H9 (cell line): Measurements from ENCODE around the gene BCL11B. TPM values are rescaled to one million over a fixed set of nuclear protein-coding genes. Genes with fewer than 3 reads are reported as not detected.

Source experiments
- DNase-seq: peaks from one replicate; pipeline ENCODE4 v3.0.0-alpha.2; 2017
- H2AFZ ChIP-seq: one replicate; pipeline ENCODE4 v1.6.1; 2013; ENCODE audit warnings: mild to moderate bottlenecking, low read length, control low read depth, moderate library complexity
- H2AK5ac ChIP-seq: 2 replicates; pipeline ENCODE4 v1.6.1; 2013; ENCODE audit warnings: low read length, control low read depth, mixed read lengths; ENCODE audit not compliant: insufficient read length
- H2BK120ac ChIP-seq: one replicate; pipeline ENCODE4 v1.6.1; 2013; ENCODE audit warnings: low read depth, mild to moderate bottlenecking, low read length, control low read depth, inconsistent platforms; ENCODE audit not compliant: poor library complexity, severe bottlenecking
- H2BK12ac ChIP-seq: 2 replicates; pipeline ENCODE4 v1.6.1; 2013; ENCODE audit warnings: low read length, control low read depth, mixed read lengths, low read depth; ENCODE audit not compliant: insufficient read length
- H2BK15ac ChIP-seq: 2 replicates; pipeline ENCODE4 v1.6.1; 2013; ENCODE audit warnings: low read depth, low read length, control low read depth
- H2BK20ac ChIP-seq: one replicate; pipeline ENCODE4 v1.6.1; 2013; ENCODE audit warnings: low read depth, mild to moderate bottlenecking, low read length, control low read depth, inconsistent platforms; ENCODE audit not compliant: poor library complexity, severe bottlenecking
- H2BK5ac ChIP-seq: 2 replicates; pipeline ENCODE4 v1.6.1; 2013; ENCODE audit warnings: low read length, control low read depth, mixed read lengths; ENCODE audit not compliant: insufficient read length
- H3K14ac ChIP-seq: 2 replicates; pipeline ENCODE4 v1.6.1; 2013; ENCODE audit warnings: low read length, control low read depth; ENCODE audit not compliant: insufficient read depth
- H3K18ac ChIP-seq: 2 replicates; pipeline ENCODE4 v1.6.1; 2013; ENCODE audit warnings: low read depth, mild to moderate bottlenecking, mixed read lengths, low read length, control low read depth; ENCODE audit not compliant: insufficient read length
- H3K23ac ChIP-seq: 2 replicates; pipeline ENCODE4 v1.6.1; 2013; ENCODE audit warnings: low read length, control low read depth, mixed read lengths, low read depth; ENCODE audit not compliant: insufficient read length
- H3K23me2 ChIP-seq: 2 replicates; pipeline ENCODE4 v1.6.1; 2013; ENCODE audit warnings: low read depth, mild to moderate bottlenecking, mixed read lengths, low read length, control low read depth; ENCODE audit not compliant: insufficient read length, poor library complexity, severe bottlenecking
- H3K27ac ChIP-seq: 2 replicates; pipeline ENCODE4 v1.5.1; 2013; ENCODE audit warnings: low read length, control low read depth, mixed read lengths, low read depth; ENCODE audit not compliant: insufficient read length
- H3K27me3 ChIP-seq: 2 replicates; pipeline ENCODE4 v1.6.1; 2013; ENCODE audit warnings: low read length, control low read depth, inconsistent platforms; ENCODE audit not compliant: insufficient read depth
- H3K4ac ChIP-seq: 2 replicates; pipeline ENCODE4 v1.6.1; 2013; ENCODE audit warnings: low read depth, mild to moderate bottlenecking, control low read depth, inconsistent platforms, low read length, moderate library complexity
- H3K4me1 ChIP-seq: 2 replicates; pipeline ENCODE4 v1.6.1; 2013; ENCODE audit warnings: low read length, control low read depth, inconsistent platforms; ENCODE audit not compliant: insufficient read depth
- H3K4me2 ChIP-seq: 2 replicates; pipeline ENCODE4 v1.6.1; 2013; ENCODE audit warnings: low read length, control low read depth, mixed read lengths; ENCODE audit not compliant: insufficient read length, insufficient read depth
- H3K56ac ChIP-seq: 2 replicates; pipeline ENCODE4 v1.6.1; 2013; ENCODE audit warnings: low read depth, mild to moderate bottlenecking, mixed read lengths, low read length, control low read depth; ENCODE audit not compliant: insufficient read length
- H3K79me1 ChIP-seq: 2 replicates; pipeline ENCODE4 v1.6.1; 2013; ENCODE audit warnings: low read depth, mild to moderate bottlenecking, moderate library complexity, low read length, control low read depth, inconsistent platforms; ENCODE audit not compliant: insufficient read depth, poor library complexity, severe bottlenecking
- H3K79me2 ChIP-seq: 2 replicates; pipeline ENCODE4 v1.6.1; 2013; ENCODE audit warnings: low read length, control low read depth, inconsistent platforms; ENCODE audit not compliant: insufficient read depth
- H3K9ac ChIP-seq: 2 replicates; pipeline ENCODE4 v1.6.1; 2013; ENCODE audit warnings: low read length, control low read depth, mixed read lengths; ENCODE audit not compliant: insufficient read length; ENCODE audit errors: extremely low read depth
- H3K9me3 ChIP-seq: one replicate; pipeline ENCODE4 v1.6.1; 2013; ENCODE audit warnings: low read depth, low read length, inconsistent platforms; ENCODE audit not compliant: control insufficient read depth
- H3T11ph ChIP-seq: one replicate; pipeline ENCODE4 v1.6.1; 2013; ENCODE audit warnings: mild to moderate bottlenecking, low read length, control low read depth, inconsistent platforms
- H4K20me1 ChIP-seq: one replicate; pipeline ENCODE4 v1.6.1; 2013; ENCODE audit not compliant: control insufficient read depth, insufficient read length, insufficient read depth
- H4K5ac ChIP-seq: 2 replicates; pipeline ENCODE4 v1.6.1; 2013; ENCODE audit warnings: low read depth, mild to moderate bottlenecking, mixed read lengths, low read length, control low read depth; ENCODE audit not compliant: insufficient read length
- H4K8ac ChIP-seq: replicated peaks from 2 replicates; pipeline ENCODE4 v1.6.1; 2013; ENCODE audit warnings: low read length, control low read depth, mixed read lengths, low read depth; ENCODE audit not compliant: insufficient read length
- H4K91ac ChIP-seq: 2 replicates; pipeline ENCODE4 v1.6.1; 2013; ENCODE audit warnings: low read depth, mild to moderate bottlenecking, moderate library complexity, mixed read lengths, low read length, control low read depth; ENCODE audit not compliant: insufficient read length
- H3K27ac Mint-ChIP-seq, 3 experiments: 2 replicates in 2 of 3; 3 replicates in 1 of 3; pipeline ENCODE4 v1.8.0; 2020 to 2021; ENCODE audit warnings: mixed read lengths in 3 of 3, mild to moderate bottlenecking in 1 of 3, moderate library complexity in 1 of 3
- H3K27me3 Mint-ChIP-seq: 2 replicates; pipeline ENCODE4 v1.8.0; 2021; ENCODE audit warnings: low read depth, mild to moderate bottlenecking, moderate library complexity, mixed read lengths
- H3K36me3 Mint-ChIP-seq, 3 experiments: 2 replicates in 2 of 3; 3 replicates in 1 of 3; pipeline ENCODE4 v1.8.0; 2020 to 2021; ENCODE audit warnings: low read depth in 3 of 3, mixed read lengths in 3 of 3; ENCODE audit not compliant: insufficient read depth in 1 of 3
- H3K4me1 Mint-ChIP-seq, 2 experiments: 2 replicates each; pipeline ENCODE4 v1.8.0; 2020; ENCODE audit warnings: mixed read lengths in 2 of 2
- H3K4me3 Mint-ChIP-seq, 2 experiments: 2 replicates in 1 of 2; 3 replicates in 1 of 2; pipeline ENCODE4 v1.8.0; 2020 to 2021; ENCODE audit warnings: mild to moderate bottlenecking in 2 of 2, mixed read lengths in 2 of 2, moderate library complexity in 1 of 2
- H3K9me3 Mint-ChIP-seq, 2 experiments: 2 replicates in 1 of 2; 3 replicates in 1 of 2; pipeline ENCODE4 v1.8.0; 2020; ENCODE audit warnings: mild to moderate bottlenecking in 2 of 2, mixed read lengths in 2 of 2, moderate library complexity in 1 of 2
- WGBS: extraction: QIAGEN DNeasy Blood & Tissue Kit; methylation state at CpG from one replicate; pipeline ENCODE4 v1.1.7; 2013; ENCODE audit warnings: missing lambda C conversion rate, low lambda C conversion rate, mixed read lengths; ENCODE audit not compliant: insufficient read length; ENCODE audit errors: extremely low coverage; 5-methylcytosine and 5-hydroxymethylcytosine counted together
- total RNA-seq: library from RNA; stranded (reverse); gene quantifications from 2 replicates; pipeline ENCODE4 v1.2.1, GENCODE V29; 2021
- TF ChIP-seq, protein P1 (sequence below): fragments of 200-600 bp; sonication (generic); conservative IDR thresholded peaks from 3 replicates; pipeline ENCODE4 v1.8.0; 2021; ENCODE audit warnings: antibody characterized with exemption, mild to moderate bottlenecking

The BCL11B gene
- total RNA-seq, 1 experiment from 2014 or later, result 4.9 TPM

DNA sequence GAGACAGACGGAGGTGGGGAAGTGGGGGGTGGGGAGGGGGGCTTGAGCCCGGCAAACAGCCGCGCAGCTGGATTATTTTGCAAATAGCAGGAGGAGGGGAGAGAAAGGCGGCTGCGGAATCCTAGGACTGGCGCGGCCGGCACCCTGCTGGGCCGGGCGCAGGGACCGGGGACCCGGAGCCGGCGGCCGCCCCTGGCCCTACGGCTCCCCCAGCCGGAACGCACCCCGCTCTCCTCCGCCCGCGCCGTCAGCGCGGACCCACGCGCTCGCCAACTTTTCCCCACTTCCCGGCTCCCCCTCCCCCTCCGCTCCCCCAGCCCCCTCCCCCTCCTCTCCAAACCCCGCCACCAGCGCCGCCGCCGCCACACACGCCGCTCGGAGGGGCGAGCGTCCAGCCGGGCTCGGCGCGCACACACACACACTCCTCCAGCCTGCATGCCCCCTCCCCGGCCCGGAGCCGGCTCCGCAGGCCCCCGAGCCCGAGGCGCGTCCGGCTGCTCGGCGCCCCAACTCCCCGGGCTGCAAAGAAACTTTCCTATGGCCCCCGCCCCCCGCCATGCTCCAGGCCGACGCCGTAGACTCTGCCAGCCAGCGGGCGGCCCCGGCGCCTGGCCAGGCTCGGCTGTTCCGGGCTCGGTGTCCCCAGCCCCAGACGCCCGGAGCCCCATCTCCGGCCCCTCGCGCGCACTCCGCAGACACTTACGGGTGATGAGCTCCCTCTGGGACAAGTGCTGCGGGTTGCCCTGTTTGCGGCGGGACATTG is 1.4 kb downstream of the BCL11B start:
- peaks cover 30% of the 10 kb centered on the region for H3K27me3 Mint-ChIP-seq
- Histone ChIP-seq H2BK5ac (no peak overlapping the region), H4K5ac (no peak overlapping the region), H3K79me1 (no peaks in the 10 kb centered on the region), H2AFZ (no peak overlapping the region), H3K27me3 (no peaks in the 10 kb centered on the region), H3K9me3 (no peaks in the 10 kb centered on the region), H3K14ac (0 out of 2 replicates have a peak overlapping the region, but pooled peaks have one; percentile 52), H3K27ac (no peak overlapping the region), H3K18ac (no peak overlapping the region), H2BK12ac (no peak overlapping the region), H2BK120ac (no peak overlapping the region), H3K4me2 (peak overlapping the region; percentile 98), H4K20me1 (no peaks in the 10 kb centered on the region), H3K4me1 (peaks cover 9% of the 10 kb centered on the region; the same call in 1 of the 2 replicates), H4K8ac (no peak overlapping the region), H3K23ac (no peak overlapping the region), H3K9ac (no peak overlapping the region), H2BK15ac (no peak overlapping the region), H3K23me2 (peaks cover 33% of the 10 kb centered on the region), H2AK5ac (no peak overlapping the region), H4K91ac (no peak overlapping the region), H3K79me2 (no peaks in the 10 kb centered on the region; the same call in 1 of the 2 replicates), H3K56ac (no peak overlapping the region), H3K4ac (no peak overlapping the region), H2BK20ac (no peak overlapping the region), H3T11ph (no peak overlapping the region)
- no peaks in the 10 kb centered on the region for H3K36me3 Mint-ChIP-seq
- WGBS, result no CpG with 5 or more reads among the region's 80 CpGs
- 0 out of 7 replicates have a peak overlapping the region, but pooled peaks of 1 of the 3 experiments have one; percentile 96 for H3K27ac Mint-ChIP-seq
- H3K4me1 Mint-ChIP-seq, result peaks cover 46 to 67% of the 10 kb centered on the region in 2 experiments
- peaks cover 0 to 4% of the 10 kb centered on the region in 2 experiments; a peak in 1 of 5 replicates for H3K9me3 Mint-ChIP-seq
- TF ChIP-seq, protein P1, sequence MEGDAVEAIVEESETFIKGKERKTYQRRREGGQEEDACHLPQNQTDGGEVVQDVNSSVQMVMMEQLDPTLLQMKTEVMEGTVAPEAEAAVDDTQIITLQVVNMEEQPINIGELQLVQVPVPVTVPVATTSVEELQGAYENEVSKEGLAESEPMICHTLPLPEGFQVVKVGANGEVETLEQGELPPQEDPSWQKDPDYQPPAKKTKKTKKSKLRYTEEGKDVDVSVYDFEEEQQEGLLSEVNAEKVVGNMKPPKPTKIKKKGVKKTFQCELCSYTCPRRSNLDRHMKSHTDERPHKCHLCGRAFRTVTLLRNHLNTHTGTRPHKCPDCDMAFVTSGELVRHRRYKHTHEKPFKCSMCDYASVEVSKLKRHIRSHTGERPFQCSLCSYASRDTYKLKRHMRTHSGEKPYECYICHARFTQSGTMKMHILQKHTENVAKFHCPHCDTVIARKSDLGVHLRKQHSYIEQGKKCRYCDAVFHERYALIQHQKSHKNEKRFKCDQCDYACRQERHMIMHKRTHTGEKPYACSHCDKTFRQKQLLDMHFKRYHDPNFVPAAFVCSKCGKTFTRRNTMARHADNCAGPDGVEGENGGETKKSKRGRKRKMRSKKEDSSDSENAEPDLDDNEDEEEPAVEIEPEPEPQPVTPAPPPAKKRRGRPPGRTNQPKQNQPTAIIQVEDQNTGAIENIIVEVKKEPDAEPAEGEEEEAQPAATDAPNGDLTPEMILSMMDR, result no peak
- peak overlapping the region; percentile 80 to 96 for H3K4me3 Mint-ChIP-seq
- peak; percentile 69 for DNase-seq
